Glutamatergic neuron (in vitro differentiated cells): ENCODE measurements around the gene SRXN1. TPM values are rescaled to one million over a fixed set of nuclear protein-coding genes. Genes with fewer than 3 reads are reported as not detected.

Experiments
- DNase-seq: peaks from one replicate; pipeline ENCODE4 v3.0.0; 2022
- H3K27ac Mint-ChIP-seq: one replicate; pipeline ENCODE4 v1.8.0; 2020; ENCODE audit warnings: mild to moderate bottlenecking, mixed read lengths, inconsistent platforms; ENCODE audit not compliant: unreplicated experiment
- H3K27me3 Mint-ChIP-seq: one replicate; pipeline ENCODE4 v1.8.0; 2020; ENCODE audit warnings: mild to moderate bottlenecking, moderate library complexity, mixed read lengths, inconsistent platforms; ENCODE audit not compliant: unreplicated experiment
- H3K36me3 Mint-ChIP-seq: one replicate; pipeline ENCODE4 v1.8.0; 2020; ENCODE audit warnings: mild to moderate bottlenecking, mixed read lengths, inconsistent platforms; ENCODE audit not compliant: unreplicated experiment
- H3K4me1 Mint-ChIP-seq: one replicate; pipeline ENCODE4 v1.8.0; 2020; ENCODE audit warnings: mild to moderate bottlenecking, low read depth, mixed read lengths, inconsistent platforms; ENCODE audit not compliant: unreplicated experiment
- H3K4me3 Mint-ChIP-seq: one replicate; pipeline ENCODE4 v1.8.0; 2020; ENCODE audit warnings: mild to moderate bottlenecking, mixed read lengths, inconsistent platforms; ENCODE audit not compliant: unreplicated experiment
- H3K9me3 Mint-ChIP-seq: one replicate; pipeline ENCODE4 v1.8.0; 2020; ENCODE audit warnings: mild to moderate bottlenecking, moderate library complexity, mixed read lengths, inconsistent platforms; ENCODE audit not compliant: unreplicated experiment
- CTCF ChIP-seq: fragments of 200-600 bp; sonication (generic); IDR thresholded peaks from one replicate; pipeline ENCODE4 v1.5.0; 2021; ENCODE audit not compliant: partially characterized antibody, unreplicated experiment
- total RNA-seq: library from RNA; stranded (reverse); fragmentation: NEBNext Ultra II Directional; extraction: Animal tissue kit (Norgen Biotek cat#: 25700); gene quantifications from one replicate; pipeline ENCODE4 v1.2.1, GENCODE V29; 2021; ENCODE audit not compliant: unreplicated experiment

Gene SRXN1
- total RNA-seq, 1 donor from 2014 or later = 6.3 TPM

- TF ChIP-seq CTCF = no peak
- no peak for DNase-seq
- peaks cover 29% of the 10 kb centered on the region for H3K4me1 Mint-ChIP-seq
- peaks cover 6% of the 10 kb centered on the region for H3K9me3 Mint-ChIP-seq
- peak overlapping the region; percentile 22 for H3K4me3 Mint-ChIP-seq
- peak overlapping the region; percentile 98 for H3K27ac Mint-ChIP-seq
- H3K27me3 Mint-ChIP-seq = peaks cover 2% of the 10 kb centered on the region
- no peaks in the 10 kb centered on the region for H3K36me3 Mint-ChIP-seq
Measured at GRCh38 chr20:635028-635892, 17.7 kb downstream of the SRXN1 start.

GRCh38 chr20:634148-634925 is 18.7 kb downstream of the SRXN1 start:
- H3K4me1 Mint-ChIP-seq = peaks cover 29% of the 10 kb centered on the region
- peaks cover 2% of the 10 kb centered on the region for H3K27me3 Mint-ChIP-seq
- DNase-seq = peak; percentile 80
- H3K36me3 Mint-ChIP-seq = no peaks in the 10 kb centered on the region
- H3K27ac Mint-ChIP-seq = peak overlapping the region; percentile 98
- peak overlapping the region; percentile 61 for H3K4me3 Mint-ChIP-seq
- TF ChIP-seq CTCF = no peak
- peaks cover 6% of the 10 kb centered on the region for H3K9me3 Mint-ChIP-seq

DNA sequence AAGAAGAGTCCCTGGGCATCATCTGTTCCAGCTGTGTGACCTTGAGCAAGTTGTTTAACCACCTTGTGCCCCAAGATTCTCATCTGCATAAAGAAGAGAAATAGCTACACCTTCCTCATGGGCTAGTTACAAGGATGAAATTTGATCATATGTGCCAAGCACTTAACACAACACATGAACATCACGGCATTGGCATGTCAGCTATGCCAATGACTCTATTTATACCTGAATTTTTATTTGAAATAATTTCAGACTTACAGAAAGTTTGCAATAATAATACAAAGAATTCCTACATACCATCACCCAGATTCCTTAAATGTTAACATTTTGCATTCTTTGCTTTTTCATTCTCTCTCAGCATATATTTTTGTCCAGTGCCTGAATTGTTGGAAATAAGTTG is 21.9 kb downstream of the SRXN1 start:
- Mint-ChIP-seq H3K4me3 (no peak overlapping the region), H3K27me3 (peaks cover 2% of the 10 kb centered on the region), H3K27ac (no peak overlapping the region), H3K36me3 (no peaks in the 10 kb centered on the region), H3K4me1 (peaks cover 27% of the 10 kb centered on the region), H3K9me3 (peaks cover 9% of the 10 kb centered on the region)
- TF ChIP-seq CTCF = no peak
- no peak for DNase-seq

- Mint-ChIP-seq H3K9me3 (peaks cover 4% of the 10 kb centered on the region), H3K4me1 (peaks cover 7% of the 10 kb centered on the region), H3K36me3 (peaks cover 5% of the 10 kb centered on the region), H3K27ac (no peak overlapping the region), H3K4me3 (no peak overlapping the region), H3K27me3 (peaks cover 2% of the 10 kb centered on the region)
- TF ChIP-seq CTCF = no peak
- no peak for DNase-seq
Measured at GRCh38 chr20:626579-626978, 26.4 kb downstream of the SRXN1 start.

- peaks cover 2% of the 10 kb centered on the region for H3K27me3 Mint-ChIP-seq
- peaks cover 4% of the 10 kb centered on the region for H3K9me3 Mint-ChIP-seq
- no peak for DNase-seq
- H3K27ac Mint-ChIP-seq = no peak overlapping the region
- peaks cover 7% of the 10 kb centered on the region for H3K4me1 Mint-ChIP-seq
- H3K4me3 Mint-ChIP-seq = no peak overlapping the region
- TF ChIP-seq CTCF = no peak
- peaks cover 5% of the 10 kb centered on the region for H3K36me3 Mint-ChIP-seq
Measured at GRCh38 chr20:625360-625932, 27.6 kb downstream of the SRXN1 start.
